Liver (tissue), 10 donors: ENCODE data around the gene RELCH. TPM values are rescaled to one million over a fixed set of nuclear protein-coding genes. Genes with fewer than 3 reads are reported as not detected.

Source experiments
- DNase-seq: peaks from one replicate; pipeline ENCODE4 v3.0.0-alpha.2; 2017; ENCODE audit warnings: low spot score
- H3K27ac ChIP-seq, 2 donors: one replicate each; pipeline ENCODE4 v1.7.0; 2013; ENCODE audit warnings: inconsistent platforms in 2 of 2, low read length in 2 of 2, control low read depth in 1 of 2, low read depth in 1 of 2, mild to moderate bottlenecking in 1 of 2
- H3K27me3 ChIP-seq, 4 donors: one replicate each; pipeline versions ENCODE4 v1.6.1 to v1.7.0; 2013; ENCODE audit warnings: low read length in 3 of 4, inconsistent platforms in 1 of 4, mild to moderate bottlenecking in 1 of 4, moderate library complexity in 1 of 4; ENCODE audit not compliant: control insufficient read depth in 4 of 4, insufficient read depth in 4 of 4
- H3K36me3 ChIP-seq, 4 donors: one replicate each; pipeline versions ENCODE4 v1.6.1 to v1.7.0; 2013; ENCODE audit warnings: low read length in 3 of 4, mild to moderate bottlenecking in 3 of 4, low read depth in 1 of 4, moderate library complexity in 1 of 4; ENCODE audit not compliant: control insufficient read depth in 4 of 4, insufficient read depth in 3 of 4
- H3K4me1 ChIP-seq, 4 donors: one replicate each; pipeline versions ENCODE4 v1.6.1 to v1.7.0; 2013; ENCODE audit warnings: low read length in 3 of 4, mild to moderate bottlenecking in 3 of 4, moderate library complexity in 1 of 4; ENCODE audit not compliant: control insufficient read depth in 4 of 4, insufficient read depth in 4 of 4
- H3K4me3 ChIP-seq, 3 donors: one replicate each; pipeline versions ENCODE4 v1.6.1 to v1.7.0; 2013; ENCODE audit warnings: low read length in 3 of 3, control low read depth in 1 of 3, low read depth in 1 of 3, mild to moderate bottlenecking in 1 of 3
- H3K9ac ChIP-seq, 2 donors: one replicate each; pipeline ENCODE4 v1.7.0; 2013; ENCODE audit warnings: low read length in 2 of 2, mild to moderate bottlenecking in 2 of 2, moderate library complexity in 2 of 2, control low read depth in 1 of 2, low read depth in 1 of 2
- H3K9me3 ChIP-seq, 4 donors: one replicate each; pipeline versions ENCODE4 v1.6.1 to v1.7.0; 2013; ENCODE audit warnings: low read length in 3 of 4; ENCODE audit not compliant: control insufficient read depth in 4 of 4
- EGR1 ChIP-seq, 2 donors: IDR thresholded peaks; 2 replicates each; pipeline ENCODE4 v1.6.1; 2016 to 2018; ENCODE audit warnings: antibody characterized with exemption in 2 of 2, low read depth in 2 of 2
- FOXA1 ChIP-seq: IDR thresholded peaks from 2 replicates; pipeline ENCODE4 v1.6.1; 2016; ENCODE audit warnings: antibody characterized with exemption
- FOXA2 ChIP-seq: IDR thresholded peaks from 2 replicates; pipeline ENCODE4 v1.6.1; 2016; ENCODE audit warnings: antibody characterized with exemption
- GABPA ChIP-seq, 2 donors: IDR thresholded peaks in 1 of 2; conservative IDR thresholded peaks in 1 of 2; 2 replicates each; pipeline ENCODE4 v1.6.1; 2016; ENCODE audit warnings: antibody characterized with exemption in 2 of 2, mild to moderate bottlenecking in 1 of 2, moderate library complexity in 1 of 2
- HNF4A ChIP-seq, 2 donors: conservative IDR thresholded peaks; 2 replicates each; pipeline ENCODE4 v1.6.1; 2016; ENCODE audit warnings: antibody characterized with exemption in 2 of 2, mild to moderate bottlenecking in 2 of 2
- HNF4G ChIP-seq: IDR thresholded peaks from 2 replicates; pipeline ENCODE4 v1.6.1; 2016; ENCODE audit warnings: antibody characterized with exemption
- JUND ChIP-seq, 2 donors: IDR thresholded peaks; 2 replicates each; pipeline ENCODE4 v1.6.1; 2016; ENCODE audit warnings: antibody characterized with exemption in 2 of 2
- MAX ChIP-seq: IDR thresholded peaks from 2 replicates; pipeline ENCODE4 v1.6.1; 2016; ENCODE audit warnings: antibody characterized with exemption
- NR2F2 ChIP-seq: IDR thresholded peaks from 2 replicates; pipeline ENCODE4 v1.6.1; 2016; ENCODE audit warnings: antibody characterized with exemption
- RAD21 ChIP-seq, 2 donors: IDR thresholded peaks; 2 replicates each; pipeline ENCODE4 v1.6.1; 2016; ENCODE audit warnings: antibody characterized with exemption in 2 of 2, mild to moderate bottlenecking in 2 of 2
- REST ChIP-seq: IDR thresholded peaks from 2 replicates; pipeline ENCODE4 v1.6.1; 2016; ENCODE audit warnings: antibody characterized with exemption, mild to moderate bottlenecking
- RXRA ChIP-seq, 2 donors: IDR thresholded peaks; 2 replicates each; pipeline ENCODE4 v1.6.1; 2017 to 2018; ENCODE audit warnings: antibody characterized with exemption in 2 of 2, mild to moderate bottlenecking in 1 of 2
- TAF1 ChIP-seq: conservative IDR thresholded peaks from 2 replicates; pipeline ENCODE4 v1.6.1; 2016; ENCODE audit warnings: antibody characterized with exemption, mild to moderate bottlenecking
- YY1 ChIP-seq: IDR thresholded peaks from 2 replicates; pipeline ENCODE4 v1.6.1; 2016; ENCODE audit warnings: antibody characterized with exemption, mild to moderate bottlenecking
- ZBTB33 ChIP-seq: IDR thresholded peaks from 2 replicates; pipeline ENCODE4 v1.6.1; 2016; ENCODE audit warnings: antibody characterized with exemption
- WGBS: extraction: QIAGEN DNeasy Blood & Tissue Kit; methylation state at CpG from one replicate; pipeline ENCODE4 v1.1.7; 2013; 5-methylcytosine and 5-hydroxymethylcytosine counted together
- polyA plus RNA-seq, 2 donors: library from polyadenylated mRNA; stranded (reverse) in 1 of 2; unstranded in 1 of 2; fragments of 200-250 nt in 1 of 2; fragments of >200 nt in 1 of 2; fragmentation: Nextera tagmentation in 1 of 2; extraction: Ambion mirVana in 1 of 2; gene quantifications; one replicate each; pipeline versions ENCODE4 v1.2.1 to v1.2.3, GENCODE V29; 2013 to 2015
- small RNA-seq: library from RNA; depleted of rRNA; stranded (forward); fragments of <200 nt; gene quantifications from one replicate; pipeline ENCODE3, GENCODE V24; 2014
- total RNA-seq, 2 donors: library from RNA; depleted of rRNA; stranded (reverse); fragments of >200 nt; gene quantifications; one replicate each; pipeline ENCODE4 v1.2.3, GENCODE V29; 2014
- TF ChIP-seq, protein P1 (sequence below): fragments of 150-350 bp; IDR thresholded peaks from 2 replicates; pipeline ENCODE4 v1.5.1; 2017; ENCODE audit warnings: improper control_type of control experiment, low read depth, low read length; ENCODE audit not compliant: missing input control
- donor health status: healthy.
- donor health status: healthy.
- donor health status: healthy.
- donor health status: healthy.
- donor health status: healthy.

Gene RELCH
- total and polyA plus RNA-seq, 4 donors = 4.3 to 21.7 (median 11.0) TPM

GRCh38 chr18:62357079-62357719 is 170.1 kb downstream of the RELCH start:
- TF ChIP-seq TAF1 (no peak), RAD21 (IDR thresholded peaks at IDR 0.05) (no peak), HNF4G (no peak), NR2F2 (no peak), MAX (no peak), FOXA1 (no peak), JUND (IDR thresholded peaks at IDR 0.05) (no peak), EGR1 (IDR thresholded peaks at IDR 0.05; ENCODE audit: low read depth in 2 of 2) (no peak), FOXA2 (no peak), GABPA (IDR thresholded peaks at IDR 0.05 in 1 of 2, conservative IDR thresholded peaks at IDR 0.05 in 1 of 2) (no peak), YY1 (no peak), REST (no peak), RXRA (IDR thresholded peaks at IDR 0.05) (no peak), HNF4A (conservative IDR thresholded peaks at IDR 0.05) (no peak), ZBTB33 (no peak)
- TF ChIP-seq, protein P1, sequence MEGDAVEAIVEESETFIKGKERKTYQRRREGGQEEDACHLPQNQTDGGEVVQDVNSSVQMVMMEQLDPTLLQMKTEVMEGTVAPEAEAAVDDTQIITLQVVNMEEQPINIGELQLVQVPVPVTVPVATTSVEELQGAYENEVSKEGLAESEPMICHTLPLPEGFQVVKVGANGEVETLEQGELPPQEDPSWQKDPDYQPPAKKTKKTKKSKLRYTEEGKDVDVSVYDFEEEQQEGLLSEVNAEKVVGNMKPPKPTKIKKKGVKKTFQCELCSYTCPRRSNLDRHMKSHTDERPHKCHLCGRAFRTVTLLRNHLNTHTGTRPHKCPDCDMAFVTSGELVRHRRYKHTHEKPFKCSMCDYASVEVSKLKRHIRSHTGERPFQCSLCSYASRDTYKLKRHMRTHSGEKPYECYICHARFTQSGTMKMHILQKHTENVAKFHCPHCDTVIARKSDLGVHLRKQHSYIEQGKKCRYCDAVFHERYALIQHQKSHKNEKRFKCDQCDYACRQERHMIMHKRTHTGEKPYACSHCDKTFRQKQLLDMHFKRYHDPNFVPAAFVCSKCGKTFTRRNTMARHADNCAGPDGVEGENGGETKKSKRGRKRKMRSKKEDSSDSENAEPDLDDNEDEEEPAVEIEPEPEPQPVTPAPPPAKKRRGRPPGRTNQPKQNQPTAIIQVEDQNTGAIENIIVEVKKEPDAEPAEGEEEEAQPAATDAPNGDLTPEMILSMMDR = no peak
- no peaks in the 10 kb centered on the region for H3K9me3 ChIP-seq
- no peak overlapping the region for H3K4me3 ChIP-seq
- H3K9ac ChIP-seq = no peak overlapping the region
- H3K4me1 ChIP-seq = no peaks in the 10 kb centered on the region
- WGBS = 81% methylated on average over 5 of the region's 5 CpGs
- no peak for DNase-seq
- H3K36me3 ChIP-seq = no peaks in the 10 kb centered on the region
- no peaks in the 10 kb centered on the region for H3K27me3 ChIP-seq
- no peak overlapping the region for H3K27ac ChIP-seq

Small RNA genes lying within 50 kb of the gene (small RNA-seq; reads per million reads assigned to genes)
- not detected for gene RF00019

Other genes with a start within 250 kb of the RELCH start
- gene PIGN, start 199 bp upstream of the RELCH start, total RNA-seq = 10 to 100 TPM; 19.2 to 20.6 TPM
- 1 to 10 TPM; 5.1 to 5.9 TPM for gene PIGN, start 199 bp upstream of the RELCH start, polyA plus RNA-seq
- gene TNFRSF11A, start 138.1 kb downstream of the RELCH start, total RNA-seq = 1 to 10 TPM; 1.3 to 1.8 TPM
- gene TNFRSF11A, start 138.1 kb downstream of the RELCH start, polyA plus RNA-seq = under 1 TPM; 0.32 to 0.48 TPM